ENCODE measurements around the gene ZNF683. TPM values are rescaled to one million over a fixed set of nuclear protein-coding genes. Genes with fewer than 3 reads are reported as not detected.

ZNF683 gene
- total RNA-seq, 2 experiments from 2014 or later, result 0.17 TPM; not detected in 1

- CTCF ChIA-PET, result interaction anchor here (0.6 to 4.1 kb wide), 26 partner anchors 7 to 236 kb away, joined by 3 to 33 read pairs (median 4); partner anchors contain the start of genes CRYBG2 and ZNF593
- Mint-ChIP-seq H3K27ac (peak overlapping the region; percentile 39), H3K36me3 (ENCODE audit: low read depth) (no peaks in the 10 kb centered on the region), H3K4me3 (no peak overlapping the region), H3K4me1 (peaks cover 53% of the 10 kb centered on the region), H3K9me3 (no peaks in the 10 kb centered on the region), H3K27me3 (peaks cover 41% of the 10 kb centered on the region)
- DNase-seq, result peak; percentile 87
- POLR2A ChIA-PET, result interaction anchor here (0.6 to 1.0 kb wide), 2 partner anchors 38 to 77 kb away, joined by 3 to 5 read pairs; no protein-coding TSS in a partner anchor
These were observed 8.8 kb downstream of the ZNF683 start for GRCh38 chr1:26363549-26364448.

GRCh38 chr1:26362331-26362730 is 10.2 kb downstream of the ZNF683 start:
- Mint-ChIP-seq H3K4me1 (peaks cover 61% of the 10 kb centered on the region), H3K4me3 (no peak overlapping the region), H3K27ac (peak overlapping the region; percentile 7), H3K9me3 (no peaks in the 10 kb centered on the region), H3K36me3 (ENCODE audit: low read depth) (no peaks in the 10 kb centered on the region), H3K27me3 (peaks cover 40% of the 10 kb centered on the region)
- ChIA-PET CTCF (interaction anchor here (1.2 to 4.1 kb wide), 7 partner anchors 9 to 193 kb away, joined by 3 to 33 read pairs (median 5); partner anchors contain the start of genes CRYBG2 and ZNF593), POLR2A (no interaction called here)
- no peak for DNase-seq

- peaks cover 63% of the 10 kb centered on the region for H3K4me1 Mint-ChIP-seq
- POLR2A ChIA-PET, result no interaction called here
- no peak overlapping the region for H3K4me3 Mint-ChIP-seq
These were observed 10.9 kb downstream of the ZNF683 start for GRCh38 chr1:26361605-26362122.

GRCh38 chr1:26360807-26361604 is 11.5 kb downstream of the ZNF683 start:
- Mint-ChIP-seq H3K27ac (no peak overlapping the region), H3K27me3 (peaks cover 38% of the 10 kb centered on the region), H3K9me3 (no peaks in the 10 kb centered on the region), H3K4me3 (peak overlapping the region; percentile 1), H3K4me1 (peaks cover 60% of the 10 kb centered on the region), H3K36me3 (ENCODE audit: low read depth) (no peaks in the 10 kb centered on the region)
- ChIA-PET CTCF (interaction anchor here (1.0 to 4.1 kb wide), 7 partner anchors 14 to 191 kb away, joined by 3 to 33 read pairs (median 4); partner anchors contain the start of genes CEP85 and ZNF593), POLR2A (interaction anchor here (0.6 kb wide), 1 partner anchor 180 kb away, joined by 8 read pairs; no protein-coding TSS in a partner anchor)
- no peak for DNase-seq

More at GRCh38 chr1:26361605-26362122, 10.9 kb downstream of the ZNF683 start:
- CTCF ChIA-PET, result interaction anchor here (1.2 to 4.1 kb wide), 8 partner anchors 8 to 192 kb away, joined by 3 to 33 read pairs (median 4); partner anchors contain the start of genes CEP85, CRYBG2 and ZNF593
- no peak overlapping the region for H3K27ac Mint-ChIP-seq
- no peak for DNase-seq
- H3K27me3 Mint-ChIP-seq, result peaks cover 40% of the 10 kb centered on the region
- no peaks in the 10 kb centered on the region for H3K36me3 Mint-ChIP-seq (ENCODE audit: low read depth)
- H3K9me3 Mint-ChIP-seq, result no peaks in the 10 kb centered on the region

GRCh38 chr1:26359981-26360806 is 12.4 kb downstream of the ZNF683 start:
- Mint-ChIP-seq H3K27me3 (peaks cover 37% of the 10 kb centered on the region), H3K4me3 (peak overlapping the region; percentile 16), H3K36me3 (ENCODE audit: low read depth) (no peaks in the 10 kb centered on the region), H3K27ac (peak overlapping the region; percentile 44), H3K9me3 (no peaks in the 10 kb centered on the region), H3K4me1 (peaks cover 64% of the 10 kb centered on the region)
- ChIA-PET CTCF (interaction anchor here (1.0 to 2.2 kb wide), 6 partner anchors 10 to 126 kb away, joined by 3 to 11 read pairs (median 3); partner anchors contain the start of gene CEP85), POLR2A (interaction anchor here (0.6 kb wide), 1 partner anchor 181 kb away, joined by 8 read pairs; no protein-coding TSS in a partner anchor)
- DNase-seq, result peak; percentile 42

GRCh38 chr1:26358411-26359384 is 13.9 kb downstream of the ZNF683 start:
- ChIA-PET CTCF (interaction anchor here (0.6 to 2.3 kb wide), 14 partner anchors 9 to 124 kb away, joined by 3 to 11 read pairs (median 3); partner anchors contain the start of genes CEP85 and HMGN2), POLR2A (no interaction called here)
- no peaks in the 10 kb centered on the region for H3K36me3 Mint-ChIP-seq (ENCODE audit: low read depth)
- DNase-seq, result peak; percentile 82
- no peaks in the 10 kb centered on the region for H3K9me3 Mint-ChIP-seq
- peaks cover 31% of the 10 kb centered on the region for H3K27me3 Mint-ChIP-seq
- H3K4me3 Mint-ChIP-seq, result no peak overlapping the region
- H3K27ac Mint-ChIP-seq, result peak overlapping the region; percentile 73
- peaks cover 52% of the 10 kb centered on the region for H3K4me1 Mint-ChIP-seq

- H3K4me3 Mint-ChIP-seq, result no peak overlapping the region
- peaks cover 45% of the 10 kb centered on the region for H3K4me1 Mint-ChIP-seq
- DNase-seq, result no peak
- peaks cover 26% of the 10 kb centered on the region for H3K27me3 Mint-ChIP-seq
- CTCF ChIA-PET, result interaction anchor here (1.0 to 2.3 kb wide), 5 partner anchors 8 to 123 kb away, joined by 3 to 7 read pairs (median 6); partner anchors contain the start of gene CEP85
- H3K36me3 Mint-ChIP-seq (ENCODE audit: low read depth), result no peaks in the 10 kb centered on the region
- H3K9me3 Mint-ChIP-seq, result no peaks in the 10 kb centered on the region
- H3K27ac Mint-ChIP-seq, result no peak overlapping the region
- POLR2A ChIA-PET, result no interaction called here
These were observed 15.4 kb downstream of the ZNF683 start for GRCh38 chr1:26357121-26357602.

GRCh38 chr1:26356106-26356505 is 16.4 kb downstream of the ZNF683 start:
- ChIA-PET POLR2A (no interaction called here), CTCF (interaction anchor here (1.7 kb wide), 1 partner anchor 9 kb away, joined by 6 read pairs; no protein-coding TSS in a partner anchor)
- no peaks in the 10 kb centered on the region for H3K9me3 Mint-ChIP-seq
- peaks cover 40% of the 10 kb centered on the region for H3K4me1 Mint-ChIP-seq
- H3K36me3 Mint-ChIP-seq (ENCODE audit: low read depth), result no peaks in the 10 kb centered on the region
- peaks cover 17% of the 10 kb centered on the region for H3K27me3 Mint-ChIP-seq
- no peak overlapping the region for H3K27ac Mint-ChIP-seq
- DNase-seq, result no peak
- H3K4me3 Mint-ChIP-seq, result no peak overlapping the region

- CTCF ChIA-PET, result interaction anchor here (1.3 to 3.4 kb wide), 3 partner anchors 8 to 66 kb away, joined by 3 to 15 read pairs (median 5); no protein-coding TSS in a partner anchor
- Mint-ChIP-seq H3K27me3 (peaks cover 9% of the 10 kb centered on the region), H3K9me3 (no peaks in the 10 kb centered on the region), H3K36me3 (ENCODE audit: low read depth) (no peaks in the 10 kb centered on the region), H3K4me3 (no peak overlapping the region), H3K27ac (no peak overlapping the region), H3K4me1 (peaks cover 28% of the 10 kb centered on the region)
- DNase-seq, result no peak
- POLR2A ChIA-PET, result no interaction called here
These were observed 17.6 kb downstream of the ZNF683 start for GRCh38 chr1:26354972-26355371.

- Mint-ChIP-seq H3K9me3 (no peaks in the 10 kb centered on the region), H3K36me3 (ENCODE audit: low read depth) (no peaks in the 10 kb centered on the region), H3K27ac (no peak within 1 kb of the TSS), H3K27me3 (peaks cover 4% of the 10 kb centered on the region), H3K4me3 (no peak within 1 kb of the TSS), H3K4me1 (peaks cover 21% of the 10 kb centered on the region)
- DNase-seq, result no peak
- ChIA-PET CTCF (interaction anchor here (0.6 to 3.4 kb wide), 6 partner anchors 8 to 324 kb away, joined by 3 to 15 read pairs (median 4); no protein-coding TSS in a partner anchor), POLR2A (no interaction called here)
These were observed 18.4 kb downstream of the ZNF683 start, which contains the start of gene CRYBG2 for GRCh38 chr1:26353976-26354820. CRYBG2 (minus strand) TSS chr1:26354130; CDS start chr1:26346657, 7,473 bp downstream.

All from activated CD4-positive, alpha-beta T cell treated with anti-CD3 and anti-CD28 coated beads, Interleukin-2, amount 10 ng/mL, durations not matched to agents 7 days and 5 days (primary cell).